ENCODE measurements around the gene PTPRK.

DNA sequence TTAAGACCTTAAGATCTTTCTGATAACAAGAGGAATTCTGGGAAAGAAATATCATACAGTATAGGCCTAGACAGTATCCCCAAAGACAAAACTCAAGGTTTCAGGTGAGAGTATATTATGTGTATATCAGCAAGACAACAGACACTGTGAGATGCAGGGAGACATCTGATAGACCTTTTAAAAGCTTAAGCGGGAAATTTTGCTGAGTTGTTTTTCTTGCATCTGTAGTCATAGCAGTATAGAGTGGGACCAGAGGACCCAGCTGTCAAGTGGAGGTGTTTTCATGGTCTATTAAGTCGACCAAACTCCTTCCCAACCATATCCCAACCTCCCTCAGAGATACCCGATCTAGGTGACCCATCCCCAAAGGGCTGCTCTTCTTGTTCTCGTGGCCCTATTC, 521.4 kb downstream of the PTPRK start:
- TF ChIP-seq CTCF (conservative IDR thresholded peaks at IDR 0.05 in 1 of 2, IDR thresholded peaks at IDR 0.05 in 1 of 2; ENCODE audit: low read depth in 1 of 2, low read length in 2 of 2), result no peak
- no peak for TF ChIP-seq EZH2 (IDR thresholded peaks at IDR 0.05; ENCODE audit: low read length, missing control alignments)

All from fibroblast of lung (primary cell).